ENCODE results near the gene WWP2. TPM values are rescaled to one million over a fixed set of nuclear protein-coding genes. Genes with fewer than 3 reads are reported as not detected.

The WWP2 gene
- total RNA-seq, 1 donor from 2014 or later, result 76.6 TPM

DNA sequence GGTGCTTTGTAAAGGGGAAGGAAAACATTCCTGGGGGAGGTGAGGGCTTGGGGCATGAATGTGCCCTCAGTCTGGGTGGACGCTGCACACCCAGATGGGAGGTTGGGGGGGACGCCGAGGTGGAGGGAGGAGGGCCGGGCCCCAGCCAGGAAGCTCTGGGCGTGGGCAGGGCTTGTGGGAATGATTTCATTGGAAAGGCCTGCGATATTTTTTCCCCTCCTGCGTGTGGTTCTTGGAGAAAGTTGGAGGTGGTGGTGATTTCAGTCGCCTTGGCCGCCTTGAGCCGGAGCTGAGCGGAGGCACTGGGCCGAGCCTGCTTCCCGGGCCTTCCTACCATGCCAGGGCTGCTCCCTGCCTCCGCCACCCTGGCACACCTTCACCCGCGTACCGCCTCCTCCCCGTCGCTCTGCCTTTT is 162.7 kb downstream of the WWP2 start:
- intact Hi-C loops (cut with micrococcal nuclease), result no loop called here

DNA sequence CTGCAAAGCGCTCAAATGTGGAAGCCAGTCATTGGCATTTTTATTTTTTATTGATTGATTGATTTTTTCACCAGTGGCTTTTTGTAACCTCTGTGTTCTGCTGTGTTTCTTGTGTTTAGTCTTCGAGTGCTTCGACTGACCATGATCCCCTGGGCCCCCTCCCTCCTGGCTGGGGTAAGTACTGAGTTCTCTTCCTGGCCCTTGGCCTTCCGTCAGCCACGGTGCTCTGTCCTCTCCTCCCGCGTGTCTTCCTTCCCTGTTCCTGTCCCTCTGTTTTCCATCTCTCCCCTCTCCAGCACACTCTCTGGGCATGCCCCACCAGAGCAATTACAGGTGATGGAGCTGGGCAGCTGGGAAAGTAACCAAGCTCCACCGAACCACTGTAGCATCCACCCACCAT is 163.2 kb downstream of the WWP2 start:
- intact Hi-C loops (cut with micrococcal nuclease), result no loop called here

DNA sequence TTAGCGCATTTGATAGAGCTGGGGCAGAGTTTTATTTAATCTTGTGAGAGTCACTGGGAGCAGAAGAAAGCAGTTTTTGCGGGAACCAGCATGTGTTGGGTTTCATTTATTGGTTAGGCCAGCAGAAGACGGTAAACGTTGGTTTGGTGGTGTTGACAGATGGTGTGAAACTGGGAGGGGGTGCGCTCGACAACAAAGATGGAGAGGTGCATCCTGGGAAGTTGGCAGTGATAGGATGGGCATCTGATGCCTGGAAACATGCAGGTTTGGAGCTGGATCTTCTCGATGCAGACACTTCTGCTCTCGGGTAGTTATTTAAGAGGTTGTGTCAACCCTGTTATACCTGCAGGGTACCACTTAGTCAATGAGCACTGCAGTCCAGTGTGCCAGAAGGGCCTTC is 164.1 kb downstream of the WWP2 start:
- intact Hi-C loops (cut with micrococcal nuclease), result no loop called here

- intact Hi-C loops (cut with micrococcal nuclease), result no loop called here
Observed at GRCh38 chr16:69927056-69927757, 165.1 kb downstream of the WWP2 start.

DNA sequence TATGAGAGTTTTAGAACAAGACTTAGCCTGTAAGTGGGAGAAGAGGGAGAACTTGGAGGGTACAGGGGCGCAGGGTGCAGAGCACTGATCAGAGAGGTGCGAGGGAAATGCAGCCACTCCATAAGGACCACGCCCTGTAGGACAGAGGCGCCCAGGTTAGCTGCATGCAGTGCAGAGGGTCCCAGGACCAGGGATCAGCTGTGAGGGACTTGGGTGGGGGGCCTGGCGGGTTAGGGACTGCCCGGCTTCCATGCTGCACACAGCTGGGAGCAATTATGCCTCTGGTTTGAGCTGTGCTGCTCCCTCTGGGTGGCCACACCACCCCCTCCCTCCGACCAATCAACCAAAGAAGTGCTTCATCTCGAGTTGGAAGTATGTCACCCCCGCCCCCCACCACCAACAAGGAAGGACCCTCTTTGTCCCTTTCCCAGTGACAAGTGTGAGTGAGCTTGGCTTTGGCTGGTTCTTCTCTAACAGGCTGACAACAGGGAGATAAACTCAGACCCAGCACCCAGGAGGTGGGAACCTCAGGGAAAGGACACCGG is 166.8 kb downstream of the WWP2 start:
- intact Hi-C loops (cut with micrococcal nuclease), result no loop called here

DNA sequence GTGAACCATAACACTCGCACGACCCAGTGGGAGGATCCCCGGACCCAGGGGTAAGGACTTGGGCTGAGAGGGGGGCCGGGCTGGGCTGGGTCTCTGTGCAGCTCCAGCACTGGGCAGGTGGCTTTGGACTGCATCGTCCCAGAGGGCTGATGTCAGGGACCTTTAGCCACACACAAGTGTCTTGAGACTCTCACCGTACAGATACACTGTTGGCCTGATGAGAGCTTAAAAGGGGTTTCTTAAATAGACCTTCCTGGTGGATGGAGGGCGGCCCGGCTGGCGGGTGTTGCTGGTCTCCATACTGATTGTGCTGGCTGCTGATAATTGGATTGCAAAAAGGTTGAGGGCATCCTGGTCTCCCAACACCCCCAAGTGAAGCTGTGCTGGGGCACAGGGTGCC is 167.3 kb downstream of the WWP2 start:
- intact Hi-C loops (cut with micrococcal nuclease), result no loop called here

- intact Hi-C loops (cut with micrococcal nuclease), result loop anchor here (1.0 kb wide), 2 partner anchors 221 to 534 kb away; no protein-coding TSS in a partner anchor
Observed at GRCh38 chr16:69930117-69930776, 168.1 kb downstream of the WWP2 start.

- intact Hi-C loops (cut with micrococcal nuclease), result no loop called here
Observed at GRCh38 chr16:69931631-69932030, 169.5 kb downstream of the WWP2 start.

GRCh38 chr16:69932228-69932627 is 170.1 kb downstream of the WWP2 start:
- intact Hi-C loops (cut with micrococcal nuclease), result no loop called here

- intact Hi-C loops (cut with micrococcal nuclease), result no loop called here
Observed at GRCh38 chr16:69932691-69933392, 170.7 kb downstream of the WWP2 start.

- intact Hi-C loops (cut with micrococcal nuclease), result no loop called here
Observed at GRCh38 chr16:69934044-69934443, 171.9 kb downstream of the WWP2 start.

- intact Hi-C loops (cut with micrococcal nuclease), result no loop called here
Observed at GRCh38 chr16:69934751-69935150, 172.6 kb downstream of the WWP2 start.

DNA sequence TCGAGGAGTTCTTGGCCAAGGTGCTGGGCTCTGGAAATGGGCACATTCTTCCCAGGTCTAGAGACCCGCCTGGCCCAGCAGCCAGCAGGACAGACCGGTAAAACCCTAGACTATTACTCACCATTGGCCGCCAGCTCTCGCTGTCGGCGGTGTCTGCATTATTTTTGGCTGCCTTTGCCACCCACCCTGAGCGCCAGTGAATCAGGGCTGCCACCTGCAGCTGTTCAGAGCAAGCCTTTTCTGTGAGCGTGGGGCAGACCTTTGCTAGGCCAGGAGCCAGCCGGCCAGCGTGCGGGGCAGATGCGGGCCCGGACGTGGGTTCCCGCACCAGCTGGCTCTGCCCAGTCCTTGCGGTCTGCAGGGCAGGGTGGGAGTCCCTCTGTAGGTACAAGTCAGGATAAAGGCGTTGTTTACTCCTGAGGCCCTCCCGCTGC is 173.2 kb downstream of the WWP2 start:
- intact Hi-C loops (cut with micrococcal nuclease), result no loop called here

DNA sequence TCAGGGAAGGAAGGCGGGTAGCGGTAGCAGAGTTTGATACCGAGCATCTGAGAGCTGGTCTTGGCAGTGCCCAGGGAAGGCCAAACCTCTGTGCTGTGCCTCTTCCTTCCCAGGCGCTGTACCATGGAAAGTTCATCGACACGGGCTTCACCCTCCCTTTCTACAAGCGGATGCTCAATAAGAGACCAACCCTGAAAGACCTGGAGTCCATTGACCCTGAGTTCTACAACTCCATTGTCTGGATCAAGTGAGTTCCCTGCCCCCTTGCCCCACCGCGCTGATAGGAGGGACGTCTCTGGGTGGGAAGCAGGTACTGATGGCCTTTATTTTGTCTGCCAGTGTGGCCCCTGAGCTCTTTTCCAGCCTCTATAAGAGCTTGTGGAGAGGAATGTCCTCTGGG is 173.6 kb downstream of the WWP2 start:
- intact Hi-C loops (cut with micrococcal nuclease), result no loop called here

DNA sequence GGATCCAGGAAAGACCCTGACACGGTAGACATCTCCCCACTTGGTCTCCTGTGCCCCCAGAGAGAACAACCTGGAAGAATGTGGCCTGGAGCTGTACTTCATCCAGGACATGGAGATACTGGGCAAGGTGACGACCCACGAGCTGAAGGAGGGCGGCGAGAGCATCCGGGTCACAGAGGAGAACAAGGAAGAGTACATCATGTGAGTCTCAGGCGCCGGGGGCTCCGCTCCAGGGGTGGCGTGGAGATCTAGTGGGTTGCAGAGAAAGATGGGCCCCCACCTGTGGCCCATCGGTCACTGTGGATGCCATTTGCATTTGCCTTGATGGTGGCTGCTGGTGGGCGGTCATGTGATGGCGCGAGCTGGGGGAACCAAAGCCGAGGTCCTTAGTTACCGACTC is 174.1 kb downstream of the WWP2 start:
- intact Hi-C loops (cut with micrococcal nuclease), result no loop called here

- intact Hi-C loops (cut with micrococcal nuclease), result no loop called here
Observed at GRCh38 chr16:69936751-69937211, 174.6 kb downstream of the WWP2 start.

GRCh38 chr16:69937465-69937951 is 175.4 kb downstream of the WWP2 start:
- intact Hi-C loops (cut with micrococcal nuclease), result no loop called here

- intact Hi-C loops (cut with micrococcal nuclease), result no loop called here
Observed at GRCh38 chr16:69938981-69939820, 177.1 kb downstream of the WWP2 start.

DNA sequence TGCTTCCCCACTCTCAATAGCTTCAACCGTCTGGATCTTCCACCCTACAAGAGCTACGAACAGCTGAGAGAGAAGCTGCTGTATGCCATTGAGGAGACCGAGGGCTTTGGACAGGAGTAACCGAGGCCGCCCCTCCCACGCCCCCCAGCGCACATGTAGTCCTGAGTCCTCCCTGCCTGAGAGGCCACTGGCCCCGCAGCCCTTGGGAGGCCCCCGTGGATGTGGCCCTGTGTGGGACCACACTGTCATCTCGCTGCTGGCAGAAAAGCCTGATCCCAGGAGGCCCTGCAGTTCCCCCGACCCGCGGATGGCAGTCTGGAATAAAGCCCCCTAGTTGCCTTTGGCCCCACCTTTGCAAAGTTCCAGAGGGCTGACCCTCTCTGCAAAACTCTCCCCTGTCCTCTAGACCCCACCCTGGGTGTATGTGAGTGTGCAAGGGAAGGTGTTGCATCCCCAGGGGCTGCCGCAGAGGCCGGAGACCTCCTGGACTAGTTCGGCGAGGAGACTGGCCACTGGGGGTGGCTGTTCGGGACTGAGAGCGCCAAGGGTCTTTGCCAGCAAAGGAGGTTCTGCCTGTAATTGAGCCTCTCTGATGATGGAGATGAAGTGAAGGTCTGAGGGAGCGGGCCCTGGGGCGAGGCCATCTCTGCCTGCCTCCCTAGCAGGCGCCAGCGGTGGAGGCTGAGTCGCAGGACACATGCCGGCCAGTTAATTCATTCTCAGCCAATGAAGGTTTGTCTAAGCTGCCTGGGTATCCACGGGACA is 177.9 kb downstream of the WWP2 start:
- intact Hi-C loops (cut with micrococcal nuclease), result no loop called here

DNA sequence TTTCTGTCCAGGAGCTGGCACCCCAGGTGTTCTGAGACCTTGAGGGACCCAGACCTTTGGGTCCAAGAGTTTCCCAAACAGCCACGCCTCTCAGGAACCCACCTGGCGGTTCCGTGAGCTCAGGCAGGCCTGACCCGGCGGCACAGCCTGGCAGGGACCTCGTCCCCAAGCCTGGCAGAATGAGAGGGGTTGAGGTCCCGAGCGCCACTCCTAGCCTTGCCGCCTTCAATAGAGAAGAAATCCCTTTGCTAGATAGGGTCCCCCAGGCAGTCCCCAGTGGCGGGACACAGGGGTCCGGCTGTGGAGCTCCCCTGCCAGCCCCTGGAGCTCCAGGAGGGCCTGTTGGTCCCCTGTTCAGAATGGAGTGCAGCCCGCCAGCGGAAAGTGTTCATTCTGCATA is 178.5 kb downstream of the WWP2 start:
- intact Hi-C loops (cut with micrococcal nuclease), result no loop called here
